Stimulated activated CD4-positive, alpha-beta T cell treated with anti-CD3 and anti-CD28 coated beads, Interleukin-2, amount 100 ng/mL, for 24 hours (primary cell): ENCODE results near the gene C2CD2.

Experiments used
- DNase-seq, 2 donors: peaks; one replicate each; pipeline ENCODE4 v3.0.0-alpha.2; 2020

Gene C2CD2

GRCh38 chr21:41836166-41837015, 117.4 kb downstream of the C2CD2 start:
- DNase-seq = no peak

- no peak for DNase-seq
Measured at GRCh38 chr21:41835711-41836154, 118.1 kb downstream of the C2CD2 start.
